ENCODE results near the gene RNASET2.

- TF ChIP-seq CTCF (IDR thresholded peaks at IDR 0.05; ENCODE audit: insufficient read depth, low read length), result no peak
- no peak for TF ChIP-seq POLR2AphosphoS5 (IDR thresholded peaks at IDR 0.05; ENCODE audit: low read depth)
- no peak for TF ChIP-seq REST (IDR thresholded peaks at IDR 0.05; ENCODE audit: insufficient replicate concordance, low read depth)
These were observed 49.8 kb downstream of the RNASET2 start for GRCh38 chr6:166906376-166907044.

All from HL-60 (cell line).